ENCODE results near the gene ATL3.
A peak's percentile ranks its signal among the peaks of the same experiment; 100 is the strongest.

Gene ATL3

GRCh38 chr11:63681321-63682065 is 10.3 kb upstream of the ATL3 start, which contains the start of gene RTN3 (continued):
- TF ChIP-seq ZNF423 (tag by site-specific recombination; IDR thresholded peaks at IDR 0.05) (0 out of 2 replicates have a peak, but pooled peaks have one; percentile 79), ZNF214 (tag by site-specific recombination; IDR thresholded peaks at IDR 0.05; ENCODE audit: borderline replicate concordance) (no peak), ZNF26 (tag by site-specific recombination; IDR thresholded peaks at IDR 0.05) (no peak), EGR2 (tag by site-specific recombination; IDR thresholded peaks at IDR 0.05; ENCODE audit: low read depth) (peak; percentile 90), ZNF18 (tag by site-specific recombination; IDR thresholded peaks at IDR 0.05) (no peak), ZNF571 (tag by site-specific recombination; IDR thresholded peaks at IDR 0.05) (no peak), ZNF660 (tag by site-specific recombination; IDR thresholded peaks at IDR 0.05) (no peak), GLIS2 (tag by site-specific recombination; IDR thresholded peaks at IDR 0.05) (peak; percentile 86; the same call in 1 of the 2 replicates), ZIC2 (tag by site-specific recombination; IDR thresholded peaks at IDR 0.05) (peak; percentile 43), ZNF555 (tag by site-specific recombination; conservative IDR thresholded peaks at IDR 0.05) (no peak), MEIS1 (CRISPR knock-in tag; IDR thresholded peaks at IDR 0.05; ENCODE audit: borderline replicate concordance) (no peak), ZNF621 (tag by site-specific recombination; IDR thresholded peaks at IDR 0.05) (no peak), ZFP41 (tag by site-specific recombination; IDR thresholded peaks at IDR 0.05; ENCODE audit: borderline replicate concordance) (no peak), ZNF785 (tag by site-specific recombination; IDR thresholded peaks at IDR 0.05) (no peak), ZNF366 (tag by site-specific recombination; conservative IDR thresholded peaks at IDR 0.05) (peak; percentile 75)

- Histone ChIP-seq H3K9me3 (ENCODE audit: control insufficient read depth, insufficient read depth, low read depth, low read length) (no peaks in the 10 kb centered on the region), H3K4me3 (ENCODE audit: low read depth, low read length) (peak overlapping the region; percentile 21), H3K4me1 (ENCODE audit: control insufficient read depth, insufficient read depth, low read length) (no peaks in the 10 kb centered on the region), H3K27ac (ENCODE audit: extremely low read depth, low read depth, low read length) (0 out of 2 replicates have a peak overlapping the region, but pooled peaks have one; percentile 1), H3K36me3 (ENCODE audit: control insufficient read depth in 2 of 2, insufficient read depth in 1 of 2, low read length in 2 of 2) (no peaks in the 10 kb centered on the region)
- ChIA-PET POLR2A (interaction anchor here (0.6 to 3.2 kb wide), 12 partner anchors 7 to 87 kb away, joined by 3 to 31 read pairs (median 6); partner anchors contain the start of genes ATL3 and ZFTA), CTCF (interaction anchor here (0.6 kb wide), 1 partner anchor 41 kb away, joined by 4 read pairs; no protein-coding TSS in a partner anchor)
- TF ChIP-seq ZBTB49 (tag by site-specific recombination; IDR thresholded peaks at IDR 0.05; ENCODE audit: low read depth) (no peak), PRDM2 (tag by site-specific recombination; IDR thresholded peaks at IDR 0.05; ENCODE audit: borderline replicate concordance) (no peak), ZNF621 (tag by site-specific recombination; IDR thresholded peaks at IDR 0.05) (no peak), ZNF521 (tag by site-specific recombination; IDR thresholded peaks at IDR 0.05) (no peak), SCRT2 (tag by site-specific recombination; IDR thresholded peaks at IDR 0.05) (peak; percentile 75), REPIN1 (tag by site-specific recombination; IDR thresholded peaks at IDR 0.05; ENCODE audit: low read depth) (no peak), TCF7L2 (IDR thresholded peaks at IDR 0.05; ENCODE audit: borderline replicate concordance, low read depth, low read length) (no peak), MZF1 (tag by site-specific recombination; IDR thresholded peaks at IDR 0.05; ENCODE audit: borderline replicate concordance) (peak; percentile 60; the same call in 1 of the 2 replicates)
Observed at GRCh38 chr11:63680834-63681320, 9.7 kb upstream of the ATL3 start.
